Measurements from ENCODE around the gene BPIFB2.
"Not testable (repeated sequence)": the region's sequence is repeated elsewhere in the genome, so short reads cannot be mapped to it uniquely, and the experiment has no call there.

Gene BPIFB2

DNA sequence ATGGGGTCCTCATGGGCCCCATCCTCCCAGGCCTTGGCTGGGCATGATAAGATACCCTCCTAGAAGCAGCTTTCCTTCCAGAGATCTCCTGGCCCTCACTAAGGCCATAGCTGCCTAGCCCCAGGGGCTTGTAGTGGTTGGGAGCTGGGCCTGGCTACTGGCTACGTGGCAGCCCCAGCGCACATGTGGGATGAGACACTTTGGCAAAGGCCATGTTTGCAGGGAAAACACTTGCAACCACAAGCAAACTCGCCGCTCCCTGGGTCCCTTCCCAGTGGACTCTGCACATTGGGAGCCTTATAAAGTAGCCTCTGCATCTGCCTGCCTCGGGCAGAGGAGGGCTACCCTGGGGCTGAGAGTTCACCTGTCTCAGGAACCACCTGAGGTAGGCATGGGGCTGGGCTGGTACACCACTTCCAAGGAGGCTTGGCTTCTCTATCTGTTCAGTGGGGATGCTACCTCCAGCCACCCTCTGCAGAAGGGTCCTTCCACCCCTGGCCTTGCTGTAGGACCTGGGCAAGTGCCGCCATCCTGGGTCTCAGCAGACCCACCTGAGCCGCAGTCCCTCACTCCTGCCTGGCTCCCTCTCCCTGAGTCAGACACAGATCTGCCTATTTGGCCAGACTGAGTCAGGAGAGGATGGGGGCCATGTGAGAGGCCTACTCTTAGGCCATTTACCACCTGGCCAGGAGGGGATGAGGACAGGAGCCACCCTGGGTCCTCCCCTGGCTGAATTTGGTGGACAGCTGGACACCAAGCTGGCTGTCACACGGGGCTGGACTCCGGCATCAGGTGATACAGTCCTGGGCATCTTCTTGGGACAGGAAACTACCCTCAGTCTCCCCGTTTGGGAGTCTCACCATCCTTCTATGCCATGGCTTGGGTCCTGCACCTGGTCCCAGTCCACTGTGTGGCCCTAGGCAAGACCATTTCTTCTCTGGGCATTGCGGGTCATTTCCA lies at the start of gene BPIFB2:
Gene BPIFB2, plus strand, starts transcription at position 329 of the 960 bp plus-strand sequence. CDS start 871 bp downstream, outside the sequence.
- no peak for DNase-seq

DNA sequence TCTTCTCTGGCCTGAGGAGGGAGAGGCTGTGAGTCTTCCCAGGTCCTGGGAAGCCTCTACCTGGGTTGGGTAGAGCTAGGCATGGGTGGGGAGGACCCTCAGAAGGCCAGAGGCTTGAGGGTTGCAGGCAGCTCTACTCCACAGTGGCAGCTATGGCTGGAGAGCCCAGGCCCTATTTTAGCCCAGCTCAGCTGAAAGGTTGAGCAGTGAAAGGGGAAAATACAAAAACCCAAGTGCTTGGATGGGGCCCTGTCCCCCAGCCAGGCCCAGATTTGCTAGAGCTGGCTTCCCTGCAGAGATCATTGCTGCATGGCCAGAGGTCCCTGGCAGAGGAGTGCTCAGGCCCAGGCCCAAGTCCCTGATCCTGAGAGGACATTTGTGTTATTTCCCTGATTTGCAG lies 48.9 kb upstream of the BPIFB2 start:
- no peak for DNase-seq

GRCh38 chr20:32959351-32960221 lies 47.9 kb upstream of the BPIFB2 start:
- DNase-seq: no peak

GRCh38 chr20:32960222-32960518 lies 47.3 kb upstream of the BPIFB2 start:
- no peak for DNase-seq

DNA sequence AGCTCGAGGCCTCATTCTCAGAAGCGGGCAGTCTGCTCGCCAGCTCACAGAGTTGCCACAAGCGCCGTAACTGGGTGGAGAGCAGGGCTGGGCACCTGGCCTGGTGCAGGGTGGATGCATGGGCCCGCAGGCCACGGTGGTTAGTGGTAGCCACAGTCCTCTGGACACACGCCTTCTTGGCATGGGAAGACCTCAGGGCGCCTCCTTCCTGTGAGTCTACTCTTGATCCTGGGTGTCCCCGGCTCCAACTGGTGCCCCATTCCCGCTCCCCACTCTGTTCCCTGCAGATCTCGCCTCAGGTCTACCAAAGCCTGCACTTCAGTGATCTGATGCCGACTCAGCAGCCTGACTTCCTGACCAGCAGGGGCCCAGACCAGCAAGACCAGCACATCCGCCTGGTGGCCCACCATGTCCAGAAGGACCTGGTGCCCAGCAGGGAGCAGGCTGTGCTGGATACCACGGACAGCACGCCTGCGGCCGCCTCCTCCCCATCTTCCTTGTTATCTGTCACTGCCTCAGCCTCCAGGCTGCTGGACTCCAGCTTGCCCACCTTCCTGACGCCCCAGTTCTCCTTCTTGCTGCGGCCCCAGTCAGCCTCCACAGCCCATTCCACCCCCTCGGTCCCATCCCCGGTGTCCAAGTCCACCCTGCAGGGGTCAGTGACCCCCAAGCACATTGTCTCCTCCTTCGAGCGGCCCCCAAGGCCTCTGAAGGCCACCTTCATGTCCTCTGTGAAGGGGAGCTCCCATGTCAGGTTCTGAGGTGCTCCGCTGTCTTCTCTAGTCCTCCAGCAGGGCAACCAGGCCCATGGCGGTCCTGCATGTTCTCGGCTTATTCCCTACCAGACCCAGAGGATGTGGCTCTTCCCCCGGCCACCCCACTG lies 46.4 kb upstream of the BPIFB2 start:
- no peak for DNase-seq

- no peak for DNase-seq
Measured at GRCh38 chr20:32962053-32962452, 45.5 kb upstream of the BPIFB2 start.

GRCh38 chr20:32962646-32963045 lies 44.9 kb upstream of the BPIFB2 start:
- not testable (repeated sequence) for DNase-seq

DNA sequence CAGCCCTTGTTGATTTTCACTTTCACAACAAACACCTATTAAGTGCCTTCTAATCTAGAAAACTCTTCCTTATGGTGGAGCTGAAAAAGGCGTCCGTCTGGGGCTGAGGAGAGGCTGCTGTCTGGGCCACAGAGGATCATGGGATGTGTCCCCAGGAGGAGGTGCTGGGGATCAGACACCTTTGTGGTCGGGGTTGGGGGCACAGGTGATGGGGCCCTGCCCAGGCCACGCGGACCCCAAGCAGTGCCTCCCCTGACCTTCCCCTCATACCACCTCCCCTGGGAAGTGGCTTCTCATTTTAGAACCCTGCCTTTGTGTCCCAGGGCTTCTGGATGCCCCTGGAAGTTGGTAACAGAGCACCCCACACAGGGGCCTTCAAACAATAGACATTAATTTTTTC lies 44.3 kb upstream of the BPIFB2 start:
- DNase-seq: no peak

GRCh38 chr20:32964575-32964974 lies 42.9 kb upstream of the BPIFB2 start:
- DNase-seq: no peak

DNA sequence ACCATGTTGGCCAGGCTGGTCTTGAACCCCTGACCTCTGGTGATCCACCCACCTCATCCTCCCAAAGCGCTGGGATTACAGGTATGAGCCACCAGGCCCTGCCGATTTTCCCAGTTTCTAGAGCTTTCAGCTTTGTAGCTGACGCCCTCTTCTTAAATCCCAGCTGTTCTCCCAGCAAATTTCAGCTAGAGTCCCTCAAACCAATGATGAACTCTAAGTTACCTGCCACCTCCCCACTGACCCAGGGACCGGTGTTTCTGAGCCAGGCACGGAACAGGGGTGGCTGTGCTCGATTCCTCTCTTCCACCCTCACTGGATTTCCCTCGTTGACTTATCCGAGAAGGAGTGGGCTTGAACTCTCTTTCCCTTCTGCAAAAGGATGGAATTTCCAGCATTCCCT lies 42.4 kb upstream of the BPIFB2 start:
- no peak for DNase-seq

GRCh38 chr20:32965581-32966373 lies 41.7 kb upstream of the BPIFB2 start:
- no peak for DNase-seq

DNA sequence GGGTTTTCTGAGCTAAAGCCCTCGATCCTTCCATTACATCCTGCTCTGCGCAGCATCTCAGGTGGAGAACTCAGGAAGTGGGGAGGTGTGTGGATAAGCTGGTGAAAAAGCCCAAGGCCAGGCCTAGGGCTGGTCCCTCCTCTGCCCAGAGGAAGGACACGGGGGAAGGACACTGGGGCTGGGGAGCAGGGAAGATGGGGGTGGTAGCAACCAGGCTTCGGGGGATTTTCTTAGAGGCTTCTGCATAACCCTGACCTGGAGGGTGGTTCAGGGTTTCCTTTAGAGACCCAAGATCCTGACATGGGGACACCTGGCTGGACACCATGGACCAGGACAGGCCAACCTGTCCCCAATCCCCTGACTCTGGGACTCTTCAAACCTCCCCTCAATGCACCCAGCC lies 41.1 kb upstream of the BPIFB2 start:
- DNase-seq: no peak

DNA sequence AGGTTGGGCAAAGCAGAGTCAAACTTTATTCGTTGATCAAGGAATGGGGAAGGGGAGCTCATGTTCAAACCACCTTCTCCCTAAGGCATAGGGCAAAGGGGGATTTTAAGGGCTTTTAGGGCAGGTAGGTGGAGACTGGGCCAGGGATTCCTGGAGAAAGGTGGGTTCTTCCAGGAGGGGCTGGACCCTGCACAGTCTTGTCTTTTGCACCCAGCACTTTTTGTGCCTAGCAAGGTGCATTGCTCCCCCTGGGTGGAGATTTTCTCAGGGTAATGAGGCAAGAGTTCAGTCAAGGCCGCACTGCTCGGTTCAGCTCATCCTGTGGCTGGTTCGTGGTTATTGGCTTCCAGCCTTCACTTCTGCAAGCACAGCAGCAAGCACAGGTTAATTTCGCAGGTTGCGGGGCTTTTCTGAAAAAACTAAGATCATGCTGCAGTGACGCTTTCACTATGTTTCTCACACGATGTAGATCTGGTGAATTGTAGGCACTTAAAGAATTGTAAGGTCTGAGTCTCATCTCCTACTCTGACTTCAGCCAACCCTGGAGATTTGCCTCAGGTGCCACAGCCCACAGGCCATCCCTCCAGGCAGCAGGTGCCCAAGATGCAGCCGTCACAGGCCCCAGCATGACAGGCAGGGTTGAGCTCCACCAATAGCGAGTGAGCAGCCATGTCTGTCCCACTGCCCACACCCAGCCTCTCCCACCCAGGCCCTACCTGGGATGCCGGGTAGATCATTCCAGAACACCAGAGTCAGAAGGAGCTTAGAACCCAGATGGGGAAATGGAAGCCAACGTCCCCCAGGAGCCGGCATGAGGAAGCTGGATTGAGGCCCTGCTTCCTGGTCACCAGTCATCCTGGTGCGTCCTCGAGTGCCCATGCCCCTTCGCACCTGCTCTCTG lies 40.4 kb upstream of the BPIFB2 start:
- DNase-seq: no peak

- no peak for DNase-seq
Measured at GRCh38 chr20:32967961-32968457, 39.5 kb upstream of the BPIFB2 start.

DNA sequence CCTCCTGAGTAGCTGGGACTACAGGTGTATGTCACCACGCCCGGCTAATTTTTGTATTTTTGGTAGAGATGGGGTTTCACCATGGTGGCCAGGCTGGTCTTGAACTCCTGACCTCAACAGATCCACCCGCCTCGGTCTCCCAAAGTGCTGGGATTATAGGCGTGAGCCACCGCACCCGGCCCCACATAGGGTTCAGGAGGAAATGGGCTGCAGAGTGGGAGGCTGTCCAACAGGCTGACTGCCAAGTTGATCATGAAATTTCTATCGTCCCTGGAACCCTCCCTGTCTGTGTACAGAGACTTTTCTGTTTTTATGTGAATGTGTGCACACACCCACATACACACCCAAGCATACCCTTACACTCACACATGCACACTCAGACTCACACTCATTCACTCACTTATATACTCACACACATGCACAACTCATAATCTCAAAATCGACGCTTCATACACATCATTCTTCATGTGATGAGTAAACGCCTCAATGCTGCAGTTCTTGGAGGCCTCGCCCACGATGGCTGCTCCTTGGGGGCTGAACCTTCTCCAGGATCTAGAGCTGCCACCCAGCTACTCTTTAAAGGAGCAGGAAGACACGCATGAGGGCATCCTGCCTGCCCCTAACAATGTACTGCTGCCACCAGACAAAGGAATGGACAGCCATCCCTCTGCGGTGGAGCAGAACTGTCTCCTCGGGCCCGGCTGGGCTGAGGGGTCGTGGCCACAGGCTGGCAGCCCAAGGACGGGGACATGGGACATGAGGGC lies 38.8 kb upstream of the BPIFB2 start:
- no peak for DNase-seq

- no peak for DNase-seq
Measured at GRCh38 chr20:32969356-32970114, 38.0 kb upstream of the BPIFB2 start.

DNA sequence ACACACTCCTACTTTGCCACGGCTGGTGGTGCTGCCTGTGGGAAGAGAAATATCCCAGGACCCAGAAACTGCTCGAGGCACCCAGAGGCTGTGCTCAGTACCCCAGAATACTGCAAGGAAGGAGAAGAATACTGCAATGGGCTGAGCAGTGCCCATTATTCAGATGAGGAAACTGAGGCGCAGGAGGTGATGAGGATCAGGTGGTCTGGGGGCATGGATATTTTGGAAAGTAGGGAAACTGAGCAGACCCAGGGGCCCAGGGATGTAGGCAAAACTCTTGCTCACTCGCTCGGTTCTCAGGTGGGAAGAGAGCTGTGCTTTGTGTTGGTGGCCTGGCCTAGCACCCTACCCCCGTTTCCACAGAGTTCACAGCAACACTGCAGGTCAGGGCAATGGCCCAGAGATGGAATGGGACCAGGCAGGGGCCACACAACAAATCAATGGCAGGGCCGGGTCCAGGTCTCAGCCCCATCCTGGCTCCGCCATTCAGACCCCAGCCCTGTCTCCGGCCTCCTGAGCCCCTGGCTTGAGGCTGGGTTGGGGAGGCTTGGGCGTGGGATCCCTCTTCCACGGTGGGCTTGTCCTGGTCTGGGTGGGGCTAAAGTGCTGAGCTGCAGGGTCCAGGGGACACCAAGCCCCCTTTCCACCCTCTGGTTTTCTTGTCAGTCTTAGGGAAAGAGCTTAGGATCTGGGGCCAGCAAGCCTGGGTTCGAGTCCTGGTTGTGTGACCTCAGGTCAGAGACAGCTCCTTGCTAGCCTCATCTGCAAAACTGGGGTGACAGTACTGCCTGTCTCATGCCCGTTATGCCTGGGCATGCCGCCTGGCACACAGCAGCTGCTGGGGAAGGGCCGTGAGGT lies 37.2 kb upstream of the BPIFB2 start:
- DNase-seq: no peak

- no peak for DNase-seq
Measured at GRCh38 chr20:32970973-32971300, 36.6 kb upstream of the BPIFB2 start.

Data from NCI-H1694 (cell line).